Pulmonary artery endothelial cell (primary cell): ENCODE measurements around the gene ITGA3. TPM values are rescaled to one million over a fixed set of nuclear protein-coding genes. Genes with fewer than 3 reads are reported as not detected.

Source experiments
- total RNA-seq: library from RNA; depleted of rRNA; stranded (reverse); fragments of >200 nt; gene quantifications from 2 replicates; pipeline ENCODE4 v1.2.3, GENCODE V29; 2014

Gene ITGA3
- total RNA-seq, 1 donor from 2014 or later, result 77.7 TPM

Other genes with a start within 250 kb of the ITGA3 start
- not detected in 2 replicates for gene TAC4, start 208.0 kb upstream of the ITGA3 start, total RNA-seq
- gene DLX4, start 86.9 kb upstream of the ITGA3 start, total RNA-seq, result not detected in 2 replicates
- gene DLX3, start 60.9 kb upstream of the ITGA3 start, total RNA-seq, result not detected in 2 replicates
- 7.8 and 11.2 TPM in 2 replicates for gene PDK2, start 39.2 kb downstream of the ITGA3 start, total RNA-seq
- 4.1 and 4.5 TPM in 2 replicates for gene SAMD14, start 74.0 kb downstream of the ITGA3 start, total RNA-seq
- 29.7 and 43.8 TPM in 2 replicates for gene PPP1R9B, start 94.6 kb downstream of the ITGA3 start, total RNA-seq
- not detected in 2 replicates for gene SGCA, start 109.9 kb downstream of the ITGA3 start, total RNA-seq
- 0.26 and 0.88 TPM in 2 replicates for gene COL1A1, start 145.5 kb downstream of the ITGA3 start, total RNA-seq
- gene TMEM92, start 218.4 kb downstream of the ITGA3 start, total RNA-seq, result not detected in 2 replicates